Activated naive CD8-positive, alpha-beta T cell treated with anti-CD3 and anti-CD28 coated beads, Interleukin-2, amount 50 U/mL, for 24 hours (primary cell): ENCODE data around the gene GOLGA3.
"Not testable (repeated sequence)": the region's sequence is repeated elsewhere in the genome, so short reads cannot be mapped to it uniquely, and the experiment has no call there.

ENCODE experiments used
- ATAC-seq: fragments of 150-1000 bp; cut with Tn5 transposase; one replicate; pipeline ENCODE4 v1.10.0; 2021
- DNase-seq: peaks from one replicate; pipeline ENCODE4 v3.0.0; 2021
- H3K27ac Mint-ChIP-seq: one replicate; pipeline ENCODE4 v1.8.0; 2021; ENCODE audit warnings: mild to moderate bottlenecking, mixed read lengths
- H3K27me3 Mint-ChIP-seq: one replicate; pipeline ENCODE4 v1.8.0; 2021; ENCODE audit warnings: mixed read lengths
- H3K36me3 Mint-ChIP-seq: one replicate; pipeline ENCODE4 v1.8.0; 2021; ENCODE audit warnings: low read depth, mixed read lengths
- H3K4me1 Mint-ChIP-seq: one replicate; pipeline ENCODE4 v1.8.0; 2021; ENCODE audit warnings: mixed read lengths
- H3K4me3 Mint-ChIP-seq: one replicate; pipeline ENCODE4 v1.8.0; 2021; ENCODE audit warnings: mild to moderate bottlenecking, moderate library complexity, mixed read lengths
- H3K9me3 Mint-ChIP-seq: one replicate; pipeline ENCODE4 v1.8.0; 2021; ENCODE audit warnings: mixed read lengths

Gene GOLGA3

DNA sequence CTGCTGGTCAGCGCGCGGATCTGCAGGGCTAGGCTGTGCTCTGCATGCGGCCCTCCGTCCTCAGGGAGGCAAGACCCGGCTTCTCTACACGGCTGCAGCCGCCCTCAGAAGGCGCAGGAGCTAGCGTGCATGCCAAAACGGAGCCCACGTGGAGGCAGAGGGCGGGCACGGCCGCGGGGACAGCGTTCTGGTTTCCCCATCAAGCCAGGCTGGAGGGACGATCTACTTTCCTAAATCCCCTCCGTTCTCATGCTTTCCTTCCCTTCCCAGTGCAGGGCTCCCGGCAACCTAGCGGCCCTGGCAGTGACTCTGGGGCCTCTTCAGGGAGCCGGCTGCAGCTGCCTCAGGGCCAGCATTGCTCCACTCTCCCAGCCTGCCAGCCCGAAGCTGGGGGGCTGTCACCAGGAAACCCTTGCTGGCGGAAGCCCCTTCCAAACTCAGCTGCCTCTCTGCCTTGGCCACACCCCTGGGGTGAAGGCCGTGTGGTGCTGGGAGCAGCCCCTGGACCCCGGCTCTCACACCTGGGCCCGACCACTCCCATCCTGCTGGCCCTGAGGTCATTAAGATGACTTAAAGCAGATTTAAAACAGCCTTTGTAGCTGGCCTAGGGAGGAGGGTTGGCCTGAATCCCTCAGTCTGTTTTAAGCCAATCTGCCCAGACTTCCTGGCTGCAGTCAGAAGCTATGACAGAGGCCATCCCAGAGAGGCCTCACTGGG, 9.2 kb upstream of the GOLGA3 start:
- Mint-ChIP-seq H3K36me3 (peaks cover 33% of the 10 kb centered on the region), H3K4me1 (peaks cover 32% of the 10 kb centered on the region), H3K4me3 (no peak overlapping the region), H3K27ac (no peak overlapping the region), H3K27me3 (no peaks in the 10 kb centered on the region), H3K9me3 (no peaks in the 10 kb centered on the region)
- ATAC-seq (no peak), DNase-seq (no peak)

GRCh38 chr12:132836795-132837331, 8.2 kb upstream of the GOLGA3 start:
- ATAC-seq (no peak), DNase-seq (no peak)
- no peaks in the 10 kb centered on the region for H3K9me3 Mint-ChIP-seq
- peak overlapping the region; percentile 47 for H3K27ac Mint-ChIP-seq
- H3K36me3 Mint-ChIP-seq: peaks cover 28% of the 10 kb centered on the region
- no peaks in the 10 kb centered on the region for H3K27me3 Mint-ChIP-seq
- H3K4me3 Mint-ChIP-seq: peak overlapping the region; percentile 60
- peaks cover 32% of the 10 kb centered on the region for H3K4me1 Mint-ChIP-seq

DNA sequence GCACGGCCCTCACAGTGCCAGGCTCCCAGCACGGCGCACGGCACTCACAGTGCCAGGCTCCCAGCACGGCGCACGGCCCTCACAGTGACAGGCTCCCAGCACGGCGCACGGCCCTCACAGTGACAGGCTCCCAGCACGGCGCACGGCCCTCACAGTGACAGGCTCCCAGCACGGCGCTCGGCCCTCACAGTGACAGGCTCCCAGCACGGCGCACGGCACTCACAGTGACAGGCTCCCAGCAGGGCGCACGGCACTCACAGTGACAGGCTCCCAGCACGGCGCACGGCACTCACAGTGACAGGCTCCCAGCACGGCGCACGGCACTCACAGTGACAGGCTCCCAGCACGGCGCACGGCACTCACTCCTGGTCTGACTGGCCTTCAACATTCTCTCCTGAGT, 7.6 kb upstream of the GOLGA3 start:
- not testable (repeated sequence) for H3K27me3 Mint-ChIP-seq, H3K9me3 Mint-ChIP-seq, DNase-seq, ATAC-seq
- peak overlapping the region; percentile 47 for H3K27ac Mint-ChIP-seq
- peak overlapping the region; percentile 60 for H3K4me3 Mint-ChIP-seq
- peaks cover 32% of the 10 kb centered on the region for H3K4me1 Mint-ChIP-seq
- peaks cover 25% of the 10 kb centered on the region for H3K36me3 Mint-ChIP-seq

DNA sequence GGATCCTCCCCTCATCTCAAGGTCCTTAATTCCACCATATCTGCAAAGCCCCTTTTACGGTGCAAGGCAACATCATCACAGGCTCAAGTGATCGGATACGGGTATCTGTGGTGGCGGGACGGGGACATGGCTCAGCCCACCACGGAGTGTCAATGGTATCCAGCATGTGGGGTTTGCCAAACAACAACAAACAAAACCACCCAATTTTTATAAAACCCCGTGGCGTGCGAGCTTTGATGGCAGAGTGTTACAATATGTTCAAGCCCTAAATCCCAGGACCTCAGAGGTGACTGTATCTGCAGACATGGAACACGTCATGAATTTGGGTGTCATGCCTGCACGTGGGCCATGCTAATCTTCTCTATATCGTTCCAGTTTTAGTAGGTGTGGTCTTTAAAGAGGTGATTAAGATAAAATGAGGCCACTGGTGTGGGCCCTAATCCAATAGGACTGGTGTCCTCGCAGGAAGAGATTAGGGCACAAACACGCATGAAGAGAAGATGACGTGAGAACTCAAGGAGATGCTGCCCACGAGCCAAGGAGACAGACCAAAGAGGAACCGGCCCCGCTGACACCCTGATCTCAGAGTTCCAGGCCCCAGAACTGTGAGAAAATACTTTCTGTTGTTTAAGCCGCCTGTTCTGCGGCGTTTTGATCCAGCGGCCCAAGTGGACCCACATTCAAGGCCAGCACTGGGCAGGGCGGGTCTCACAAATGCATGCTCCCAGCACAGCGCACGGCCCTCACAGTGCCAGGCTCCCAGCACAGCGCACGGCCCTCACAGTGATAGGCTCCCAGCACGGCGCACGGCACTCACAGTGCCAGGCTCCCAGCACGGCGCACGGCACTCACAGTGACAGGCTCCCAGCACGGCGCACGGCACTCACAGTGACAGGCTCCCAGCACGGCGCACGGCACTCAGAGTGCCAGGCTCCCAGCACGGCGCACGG, 6.7 kb upstream of the GOLGA3 start:
- Mint-ChIP-seq H3K36me3 (peaks cover 20% of the 10 kb centered on the region), H3K9me3 (no peaks in the 10 kb centered on the region), H3K4me1 (peaks cover 32% of the 10 kb centered on the region), H3K27ac (peak overlapping the region; percentile 93), H3K27me3 (no peaks in the 10 kb centered on the region), H3K4me3 (peak overlapping the region; percentile 29)
- no peak for ATAC-seq
- no peak for DNase-seq

DNA sequence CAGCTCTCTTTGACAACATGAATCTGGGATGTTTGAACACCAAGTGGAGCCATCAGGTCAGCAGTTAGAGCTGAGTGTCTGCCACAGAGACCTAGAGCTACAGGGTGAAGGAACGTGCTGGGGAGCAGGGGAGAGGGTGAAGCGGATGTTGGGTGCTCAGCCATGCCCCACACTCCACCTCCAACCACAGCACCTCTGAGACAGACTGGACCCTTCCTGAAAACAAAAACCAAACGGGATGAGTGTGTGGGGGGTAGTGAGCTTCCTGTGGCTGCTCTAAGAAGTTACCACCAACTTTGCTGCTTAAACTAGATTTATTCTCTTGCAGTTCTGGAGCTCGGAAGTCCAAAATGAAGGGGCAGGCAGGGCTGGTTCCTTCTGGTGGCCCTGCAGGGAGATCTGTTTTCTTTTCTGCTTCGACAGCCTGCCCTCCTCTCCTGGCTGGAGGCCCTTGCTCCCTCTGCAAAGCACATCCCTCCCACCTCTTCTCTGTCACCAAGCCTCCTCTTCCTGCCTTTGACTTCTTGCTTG, 5.6 kb upstream of the GOLGA3 start:
- DNase-seq: peak; percentile 33
- Mint-ChIP-seq H3K4me1 (peaks cover 38% of the 10 kb centered on the region), H3K27me3 (no peaks in the 10 kb centered on the region), H3K36me3 (peaks cover 12% of the 10 kb centered on the region), H3K4me3 (peak overlapping the region; percentile 55), H3K27ac (peak overlapping the region; percentile 93), H3K9me3 (no peaks in the 10 kb centered on the region)
- ATAC-seq: peak; percentile 75

DNA sequence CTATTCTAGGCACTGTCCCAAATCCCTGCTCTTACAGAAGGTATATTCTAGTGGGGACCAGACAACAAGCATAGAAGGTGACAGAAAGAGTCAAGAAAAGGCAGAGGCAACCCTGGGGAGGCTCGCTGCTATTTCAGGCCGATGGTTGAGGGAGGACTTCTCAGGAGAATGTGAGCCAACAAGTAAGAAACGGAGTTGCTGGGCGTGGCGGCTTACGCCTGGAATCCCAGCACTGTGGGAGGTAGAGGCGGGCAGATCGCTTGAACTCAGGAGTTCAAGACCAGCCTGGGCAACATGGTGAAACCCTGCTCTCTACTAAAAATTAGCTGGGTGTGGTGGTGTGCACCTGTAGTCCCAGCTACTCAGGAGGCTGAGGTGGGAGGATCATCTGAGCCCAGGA, 4.7 kb upstream of the GOLGA3 start:
- no peak for ATAC-seq
- peaks cover 11% of the 10 kb centered on the region for H3K36me3 Mint-ChIP-seq
- H3K4me1 Mint-ChIP-seq: peaks cover 38% of the 10 kb centered on the region
- H3K4me3 Mint-ChIP-seq: no peak overlapping the region
- no peak for DNase-seq
- H3K27me3 Mint-ChIP-seq: peaks cover 1% of the 10 kb centered on the region
- peak overlapping the region; percentile 93 for H3K27ac Mint-ChIP-seq
- no peaks in the 10 kb centered on the region for H3K9me3 Mint-ChIP-seq

DNA sequence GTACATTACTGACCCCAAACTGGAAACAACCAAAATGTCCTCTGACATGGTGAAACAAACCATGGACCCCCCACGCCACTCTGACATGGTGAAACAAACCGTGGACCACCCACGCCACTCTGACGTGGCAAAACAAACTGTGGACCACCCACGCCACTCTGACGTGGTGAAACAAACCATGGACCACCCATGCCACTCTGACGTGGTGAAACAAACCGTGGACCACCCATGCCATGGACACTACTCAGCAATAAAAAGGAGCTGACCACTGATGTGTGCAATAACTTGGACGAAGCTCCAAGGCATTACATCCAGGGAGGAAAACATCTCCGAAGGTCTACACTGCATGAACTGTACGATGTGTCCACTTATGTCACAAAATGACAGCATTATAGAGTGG, 3.1 kb upstream of the GOLGA3 start:
- Mint-ChIP-seq H3K9me3 (no peaks in the 10 kb centered on the region), H3K27ac (no peak overlapping the region), H3K4me3 (no peak overlapping the region), H3K27me3 (peaks cover 1% of the 10 kb centered on the region), H3K4me1 (peaks cover 48% of the 10 kb centered on the region), H3K36me3 (peaks cover 22% of the 10 kb centered on the region)
- DNase-seq: no peak
- no peak for ATAC-seq

- H3K27ac Mint-ChIP-seq: peak overlapping the region; percentile 91
- H3K4me1 Mint-ChIP-seq: peaks cover 44% of the 10 kb centered on the region
- no peaks in the 10 kb centered on the region for H3K9me3 Mint-ChIP-seq
- peaks cover 1% of the 10 kb centered on the region for H3K27me3 Mint-ChIP-seq
- ATAC-seq (peak; percentile 47), DNase-seq (peak; percentile 38)
- H3K4me3 Mint-ChIP-seq: peak overlapping the region; percentile 92
- peaks cover 41% of the 10 kb centered on the region for H3K36me3 Mint-ChIP-seq
These were observed 636 bp downstream of the GOLGA3 start for GRCh38 chr12:132827763-132828703.

DNA sequence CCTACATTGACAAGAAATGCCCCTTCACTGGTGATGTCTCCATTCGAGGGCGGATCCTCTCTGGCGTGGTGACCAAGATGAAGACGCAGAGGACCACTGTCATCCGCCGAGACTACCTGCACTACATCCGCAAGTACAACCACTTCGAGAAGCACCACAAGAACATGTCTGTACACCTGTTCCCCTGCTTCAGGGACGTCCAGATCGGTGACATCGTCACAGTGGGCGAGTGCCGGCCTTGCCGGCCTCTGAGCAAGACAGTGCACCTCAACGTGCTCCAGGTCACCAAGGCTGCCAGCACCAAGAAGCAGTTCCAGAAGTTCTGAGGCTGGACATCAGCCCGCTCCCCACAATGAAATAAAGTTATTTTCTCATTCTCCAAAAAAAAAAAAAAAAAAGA, 2.8 kb downstream of the GOLGA3 start:
- Mint-ChIP-seq H3K36me3 (peaks cover 44% of the 10 kb centered on the region), H3K4me1 (peaks cover 44% of the 10 kb centered on the region), H3K27me3 (peaks cover 1% of the 10 kb centered on the region), H3K4me3 (no peak overlapping the region), H3K27ac (no peak overlapping the region), H3K9me3 (no peaks in the 10 kb centered on the region)
- DNase-seq (no peak), ATAC-seq (no peak)

DNA sequence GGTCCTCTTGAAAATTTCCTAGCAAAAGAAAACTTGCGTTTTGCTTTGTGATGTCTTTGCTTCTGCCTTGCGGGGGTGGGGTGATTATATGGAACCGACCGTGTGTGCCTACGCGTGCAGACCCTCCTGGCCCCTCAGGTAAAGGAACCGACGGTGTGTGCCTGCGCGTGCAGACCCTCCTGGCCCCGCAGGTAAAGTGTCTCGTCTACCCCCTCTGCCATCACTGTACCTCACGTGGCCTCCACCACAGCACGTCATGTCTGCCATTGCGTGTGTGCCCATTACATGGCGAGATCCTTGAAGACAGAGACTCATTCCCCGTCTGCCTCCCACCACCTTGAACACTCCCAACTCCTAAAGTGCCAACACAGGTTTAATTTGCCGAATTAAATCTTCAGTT, 3.6 kb downstream of the GOLGA3 start:
- Mint-ChIP-seq H3K9me3 (no peaks in the 10 kb centered on the region), H3K4me1 (peaks cover 44% of the 10 kb centered on the region), H3K27me3 (peaks cover 1% of the 10 kb centered on the region), H3K36me3 (peaks cover 46% of the 10 kb centered on the region), H3K4me3 (no peak overlapping the region), H3K27ac (no peak overlapping the region)
- ATAC-seq: no peak
- no peak for DNase-seq

DNA sequence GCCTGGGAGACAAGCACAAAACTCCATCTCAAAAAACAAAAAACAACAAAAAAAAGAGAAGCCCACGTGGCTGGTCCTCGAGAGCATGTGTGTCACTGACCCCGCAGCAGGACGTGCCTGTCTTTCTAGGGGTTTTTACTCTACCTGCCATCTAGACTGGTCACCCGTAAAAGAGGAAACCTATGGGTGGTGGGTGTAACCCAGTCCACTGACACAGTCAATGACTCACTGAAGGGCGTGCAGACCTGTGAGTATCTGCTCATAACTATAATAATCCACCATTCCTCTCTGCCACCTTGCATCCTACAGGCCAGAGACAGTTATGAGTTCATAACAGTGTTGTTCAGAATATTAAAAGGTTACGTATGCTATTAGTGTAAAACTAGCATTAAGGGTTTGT, 4.6 kb downstream of the GOLGA3 start:
- peaks cover 1% of the 10 kb centered on the region for H3K27me3 Mint-ChIP-seq
- H3K9me3 Mint-ChIP-seq: no peaks in the 10 kb centered on the region
- no peak overlapping the region for H3K27ac Mint-ChIP-seq
- H3K36me3 Mint-ChIP-seq: peaks cover 56% of the 10 kb centered on the region
- no peak for ATAC-seq
- peaks cover 41% of the 10 kb centered on the region for H3K4me1 Mint-ChIP-seq
- no peak overlapping the region for H3K4me3 Mint-ChIP-seq
- no peak for DNase-seq

DNA sequence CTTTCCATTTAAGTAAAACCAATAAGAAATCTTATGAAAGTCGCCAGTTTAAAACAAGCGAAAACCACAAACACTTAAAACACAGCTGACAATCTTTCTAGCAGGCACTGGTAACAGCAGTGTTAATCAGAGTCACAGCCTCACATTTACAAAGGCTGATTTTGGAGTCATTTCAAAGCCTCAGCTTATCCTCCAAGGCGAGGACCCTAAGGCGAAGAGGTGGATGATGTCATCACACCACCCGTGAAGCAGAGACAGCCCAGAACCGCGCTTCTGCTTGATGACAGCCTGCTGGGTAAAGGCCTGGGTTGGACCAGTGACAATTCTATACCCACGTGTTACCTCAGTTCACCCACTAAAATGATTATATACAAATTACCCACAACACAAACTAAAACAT, 10.1 kb downstream of the GOLGA3 start:
- Mint-ChIP-seq H3K27me3 (no peaks in the 10 kb centered on the region), H3K9me3 (no peaks in the 10 kb centered on the region), H3K36me3 (peaks cover 45% of the 10 kb centered on the region), H3K4me1 (peaks cover 5% of the 10 kb centered on the region), H3K4me3 (no peak overlapping the region), H3K27ac (no peak overlapping the region)
- DNase-seq (no peak), ATAC-seq (peak; percentile 49)

- Mint-ChIP-seq H3K9me3 (no peaks in the 10 kb centered on the region), H3K36me3 (peaks cover 48% of the 10 kb centered on the region), H3K4me3 (no peak overlapping the region), H3K27ac (no peak overlapping the region), H3K27me3 (no peaks in the 10 kb centered on the region), H3K4me1 (peaks cover 19% of the 10 kb centered on the region)
- DNase-seq (no peak), ATAC-seq (no peak)
These were observed 14.4 kb downstream of the GOLGA3 start for GRCh38 chr12:132814232-132814631.

DNA sequence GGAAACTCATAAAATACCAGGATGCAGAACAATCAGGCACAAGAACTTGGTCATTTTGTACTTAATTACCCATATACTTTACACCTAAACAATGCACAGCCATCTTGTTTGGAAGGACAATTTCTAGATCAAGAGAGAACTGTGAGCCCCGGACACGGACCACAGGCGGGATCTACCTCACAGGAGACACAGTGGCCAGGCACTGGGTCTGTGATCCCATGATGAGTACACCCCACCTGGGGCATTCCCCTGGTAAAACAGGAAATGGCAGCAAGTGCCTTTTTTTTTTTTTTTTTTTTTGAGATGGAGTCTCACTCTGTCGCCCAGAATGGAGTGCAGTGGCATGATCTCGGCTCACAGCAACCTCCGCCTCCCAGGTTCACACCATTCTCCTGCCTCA, 15.2 kb downstream of the GOLGA3 start:
- H3K4me3 Mint-ChIP-seq: no peak overlapping the region
- no peak for ATAC-seq

More for the DNA sequence above, 15.2 kb downstream of the GOLGA3 start:
- no peak for DNase-seq
- Mint-ChIP-seq H3K4me1 (peaks cover 18% of the 10 kb centered on the region), H3K36me3 (peaks cover 54% of the 10 kb centered on the region), H3K9me3 (no peaks in the 10 kb centered on the region), H3K27ac (no peak overlapping the region), H3K27me3 (no peaks in the 10 kb centered on the region)
